ENCODE results near the gene NDUFV1. TPM values are rescaled to one million over a fixed set of nuclear protein-coding genes. Genes with fewer than 3 reads are reported as not detected.
A peak's percentile ranks its signal among the peaks of the same experiment; 100 is the strongest.

Gene NDUFV1
- total and polyA plus RNA-seq, 12 donors: 295 to 712 (median 613) TPM

- DNase-seq (no peak), ATAC-seq (no peak)
- Histone ChIP-seq H3K27me3 (peaks cover 0 to 36% (median 20%) of the 10 kb centered on the region in 7 donors), H3K9me3 (peaks cover 0 to 2% (median 0%) of the 10 kb centered on the region in 11 donors), H3K4me3 (no peak overlapping the region), H3K4me1 (peaks cover 0 to 36% (median 0%) of the 10 kb centered on the region in 9 donors), H3K36me3 (no peaks in the 10 kb centered on the region), H3K27ac (no peak overlapping the region)
- intact Hi-C loops (cut with DNase I): loop anchor here in 1 of 10 donors (10.0 kb wide), 1 partner anchor 146 kb away; no protein-coding TSS in a partner anchor
- WGBS, 2 donors: 69 to 76% methylated on average over 12 of the region's 12 CpGs
- TF ChIP-seq, protein P1, sequence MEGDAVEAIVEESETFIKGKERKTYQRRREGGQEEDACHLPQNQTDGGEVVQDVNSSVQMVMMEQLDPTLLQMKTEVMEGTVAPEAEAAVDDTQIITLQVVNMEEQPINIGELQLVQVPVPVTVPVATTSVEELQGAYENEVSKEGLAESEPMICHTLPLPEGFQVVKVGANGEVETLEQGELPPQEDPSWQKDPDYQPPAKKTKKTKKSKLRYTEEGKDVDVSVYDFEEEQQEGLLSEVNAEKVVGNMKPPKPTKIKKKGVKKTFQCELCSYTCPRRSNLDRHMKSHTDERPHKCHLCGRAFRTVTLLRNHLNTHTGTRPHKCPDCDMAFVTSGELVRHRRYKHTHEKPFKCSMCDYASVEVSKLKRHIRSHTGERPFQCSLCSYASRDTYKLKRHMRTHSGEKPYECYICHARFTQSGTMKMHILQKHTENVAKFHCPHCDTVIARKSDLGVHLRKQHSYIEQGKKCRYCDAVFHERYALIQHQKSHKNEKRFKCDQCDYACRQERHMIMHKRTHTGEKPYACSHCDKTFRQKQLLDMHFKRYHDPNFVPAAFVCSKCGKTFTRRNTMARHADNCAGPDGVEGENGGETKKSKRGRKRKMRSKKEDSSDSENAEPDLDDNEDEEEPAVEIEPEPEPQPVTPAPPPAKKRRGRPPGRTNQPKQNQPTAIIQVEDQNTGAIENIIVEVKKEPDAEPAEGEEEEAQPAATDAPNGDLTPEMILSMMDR (IDR thresholded peaks at IDR 0.05): no peak
These were observed 42.3 kb downstream of the NDUFV1 start for GRCh38 chr11:67648796-67649613.

DNA sequence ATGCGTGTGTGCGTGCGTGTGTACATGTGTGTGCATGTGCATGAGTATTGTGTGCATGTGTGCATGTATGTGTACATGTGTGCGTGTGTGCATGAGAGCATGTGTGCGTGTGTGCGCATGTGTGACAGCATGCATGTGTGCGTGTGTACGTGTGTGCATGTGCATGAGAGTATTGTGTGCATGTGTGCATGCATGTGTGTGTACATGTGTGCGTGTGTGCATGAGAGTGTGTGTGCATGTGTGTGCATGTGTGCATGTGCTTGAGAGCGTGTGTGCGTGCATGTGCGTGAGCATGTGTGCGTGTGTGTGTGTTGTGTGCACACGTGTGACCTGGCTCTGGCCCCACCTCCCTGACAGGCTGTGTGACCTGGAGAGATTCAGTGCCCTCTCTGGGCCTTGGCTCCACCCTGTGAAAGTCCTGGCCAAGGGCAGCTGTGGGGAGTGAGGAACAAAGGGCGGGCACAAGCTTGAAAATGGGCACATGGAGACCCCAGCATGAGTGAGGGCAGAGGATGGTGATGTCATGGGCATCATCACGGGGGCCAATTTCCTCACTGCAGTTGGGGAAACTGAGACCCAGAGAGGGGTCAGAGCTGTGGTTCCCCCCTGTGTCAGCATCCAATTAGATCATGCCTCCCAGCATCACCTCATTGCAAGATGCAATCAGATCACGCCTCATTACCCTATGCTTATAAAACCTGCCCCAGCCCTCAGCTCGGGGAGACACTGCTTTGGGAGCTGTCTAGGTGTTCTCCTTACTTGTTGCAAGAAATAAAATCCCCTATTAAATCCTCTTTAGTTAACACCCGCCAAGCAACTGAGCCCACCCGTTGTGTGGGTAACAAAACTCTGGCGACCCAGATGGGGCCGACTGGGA, 43.1 kb downstream of the NDUFV1 start:
- Histone ChIP-seq H3K27me3 (peaks cover 0 to 36% (median 20%) of the 10 kb centered on the region in 7 donors), H3K4me1 (peaks cover 0 to 36% (median 0%) of the 10 kb centered on the region in 9 donors), H3K27ac (peak overlapping the region in 1 of 10 donors; percentile 77), H3K36me3 (no peaks in the 10 kb centered on the region), H3K4me3 (peak overlapping the region in 3 of 10 donors; percentile 33 to 49 (median 36)), H3K9me3 (no peaks in the 10 kb centered on the region)
- intact Hi-C loops (cut with DNase I): loop anchor here in 3 of 10 donors (10.0 kb wide), 2 partner anchors 75 to 145 kb away; no protein-coding TSS in a partner anchor
- TF ChIP-seq, protein P1 (IDR thresholded peaks at IDR 0.05): no peak
- DNase-seq (no peak), ATAC-seq (no peak)
- WGBS, 2 donors: 88 to 92% methylated on average over 22 of the region's 22 CpGs

- no peaks in the 10 kb centered on the region for H3K36me3 ChIP-seq
- H3K27ac ChIP-seq: no peak overlapping the region
- 56 to 58% methylated on average over 13 of the region's 13 CpGs for WGBS, 2 donors
- ATAC-seq (no peak), DNase-seq (no peak)
- intact Hi-C loops (cut with DNase I): loop anchor here in 2 of 10 donors (10.0 kb wide), 1 partner anchor 77 kb away; no protein-coding TSS in a partner anchor
- TF ChIP-seq, protein P1 (IDR thresholded peaks at IDR 0.05): no peak
- H3K27me3 ChIP-seq: peaks cover 0 to 25% (median 20%) of the 10 kb centered on the region in 7 donors
- peaks cover 0 to 11% (median 0%) of the 10 kb centered on the region in 11 donors for H3K9me3 ChIP-seq
- H3K4me1 ChIP-seq: peaks cover 0 to 27% (median 0%) of the 10 kb centered on the region in 9 donors
- no peak overlapping the region for H3K4me3 ChIP-seq
These were observed 45.4 kb downstream of the NDUFV1 start for GRCh38 chr11:67651976-67652781.
